NCI-H146 (cell line): ENCODE measurements around the gene CYB5R3.
"Not testable (repeated sequence)": the region's sequence is repeated elsewhere in the genome, so short reads cannot be mapped to it uniquely, and the experiment has no call there.

Experiments used
- DNase-seq: peaks from one replicate; lab custom pipeline; 2025; lab: John Stamatoyannopoulos, UW

Gene CYB5R3

GRCh38 chr22:42678894-42679293 is 29.7 kb upstream of the CYB5R3 start:
- DNase-seq = no peak

DNA sequence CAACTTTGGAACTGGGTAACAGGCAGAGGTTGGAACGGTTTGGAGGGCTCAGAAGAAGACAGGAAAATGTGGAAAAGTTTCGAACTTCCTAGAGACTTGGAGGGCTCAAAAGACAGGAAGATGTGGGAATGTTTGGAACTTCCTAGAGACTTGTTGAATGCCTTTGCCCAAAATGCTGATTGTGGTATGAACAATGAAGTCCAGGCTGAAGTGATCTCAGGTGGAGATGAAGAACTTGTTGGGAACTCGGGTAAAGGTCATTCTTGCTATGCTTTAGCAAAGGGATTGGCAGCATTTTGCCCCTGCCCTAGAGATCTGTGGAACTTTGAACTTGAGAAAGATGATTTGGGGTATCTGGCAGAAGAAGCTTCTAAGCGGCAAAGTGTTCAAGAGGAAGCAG is 28.7 kb upstream of the CYB5R3 start:
- DNase-seq = not testable (repeated sequence)

DNA sequence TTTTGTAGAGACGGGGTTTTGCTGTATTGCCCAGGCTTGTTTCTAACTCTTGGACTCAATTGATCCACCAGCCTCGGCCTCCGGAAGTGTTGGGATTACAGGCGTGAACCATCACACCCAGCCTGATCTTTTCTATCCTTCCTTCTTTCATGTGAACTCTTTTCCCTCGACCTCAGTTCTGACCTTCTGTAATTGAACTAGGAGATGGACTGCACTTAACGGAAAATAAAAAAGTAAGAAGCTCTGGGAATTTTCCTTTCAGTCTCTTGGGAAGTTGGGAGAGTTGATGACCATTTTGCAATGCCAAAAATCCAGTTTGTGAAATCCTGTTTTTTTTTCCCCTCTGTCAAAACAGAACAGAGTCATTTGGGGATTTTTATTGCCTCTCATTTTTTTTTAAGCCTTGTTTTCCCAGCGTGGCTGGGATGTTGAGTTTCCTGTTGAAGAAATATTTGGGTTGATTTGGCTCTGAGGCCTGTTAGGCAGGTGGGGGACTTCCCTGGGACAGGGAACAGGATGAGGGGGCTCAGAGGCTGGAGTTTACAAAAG is 26.9 kb upstream of the CYB5R3 start:
- no peak for DNase-seq

GRCh38 chr22:42673898-42674401 is 24.8 kb upstream of the CYB5R3 start:
- DNase-seq = peak; percentile 14

DNA sequence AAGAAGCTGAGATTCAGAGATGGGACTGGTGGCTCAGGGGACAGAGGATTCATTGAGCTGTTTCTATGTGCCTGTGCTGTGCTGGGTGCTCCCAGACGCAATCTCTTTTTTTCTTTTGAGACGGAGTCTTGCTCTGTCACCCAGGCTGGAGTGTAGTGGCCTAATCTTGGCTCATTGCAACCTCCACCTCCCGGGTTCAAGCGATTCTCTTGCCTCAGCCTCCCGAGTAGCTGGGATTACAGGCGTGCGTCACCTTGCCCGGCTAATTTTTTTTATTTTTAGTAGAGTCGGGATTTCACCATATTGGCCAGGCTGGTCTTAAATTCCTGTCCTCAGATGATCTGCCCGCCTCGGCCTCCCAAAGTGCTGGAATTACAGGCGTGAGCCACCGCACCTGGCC is 23.9 kb upstream of the CYB5R3 start:
- not testable (repeated sequence) for DNase-seq

DNA sequence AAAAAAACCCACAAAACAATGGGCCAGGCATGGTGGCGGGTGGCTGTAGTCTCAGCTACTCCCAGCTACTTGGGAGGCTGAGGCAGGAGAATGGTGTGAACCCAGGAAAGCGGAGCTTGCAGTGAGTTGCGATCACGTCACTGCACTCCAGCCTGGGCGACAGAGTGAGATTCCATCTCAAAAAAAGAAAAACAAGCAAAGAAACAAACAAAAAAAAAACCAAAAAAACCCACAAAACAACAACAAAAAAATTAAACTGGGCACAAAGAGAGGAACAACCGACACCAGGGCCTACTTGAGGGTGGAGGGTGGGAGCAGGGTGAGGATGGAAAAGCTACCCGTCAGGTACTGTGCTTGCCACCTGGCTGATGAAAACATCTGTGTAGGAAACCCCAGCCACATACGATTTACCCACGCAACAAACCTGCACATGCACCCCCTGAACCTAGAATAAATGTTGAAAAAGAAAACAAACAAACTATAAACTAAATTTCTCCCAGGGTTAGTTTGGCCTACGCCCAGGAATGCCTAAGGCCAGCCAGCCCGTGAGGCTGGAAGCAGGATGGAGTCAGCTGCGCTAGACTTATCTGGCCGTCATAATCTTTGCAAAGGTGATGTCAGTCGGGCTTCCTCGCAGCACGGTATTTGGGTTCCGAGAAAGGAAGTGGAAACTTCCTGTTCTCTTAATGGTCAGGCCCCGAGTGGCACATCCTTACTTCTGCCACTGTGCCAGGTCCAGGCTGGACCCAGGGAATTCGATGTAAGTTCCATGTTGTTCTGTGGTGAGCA is 21.9 kb upstream of the CYB5R3 start:
- no peak for DNase-seq

DNA sequence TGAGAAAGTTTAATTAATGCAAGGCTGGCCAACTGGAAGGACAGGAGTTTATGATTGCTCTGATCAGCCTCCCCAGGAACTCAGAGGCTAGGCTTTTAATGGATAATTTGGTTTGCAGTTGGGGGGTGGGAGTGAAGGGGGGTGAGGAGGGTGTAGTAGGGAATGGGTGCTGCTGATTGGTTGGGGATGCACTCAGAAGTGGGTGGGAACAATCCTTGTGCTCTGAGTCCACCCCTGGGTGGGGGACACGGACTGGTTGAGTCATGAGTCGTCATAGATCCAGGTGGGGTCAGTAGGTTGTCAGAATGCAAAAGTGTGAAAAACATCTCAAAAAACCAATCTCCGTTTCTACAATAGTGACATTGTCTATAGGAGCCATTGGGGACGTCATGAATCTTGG is 20.9 kb upstream of the CYB5R3 start:
- no peak for DNase-seq

- DNase-seq = not testable (repeated sequence)
Measured at GRCh38 chr22:42666393-42666792, 17.2 kb upstream of the CYB5R3 start.

DNA sequence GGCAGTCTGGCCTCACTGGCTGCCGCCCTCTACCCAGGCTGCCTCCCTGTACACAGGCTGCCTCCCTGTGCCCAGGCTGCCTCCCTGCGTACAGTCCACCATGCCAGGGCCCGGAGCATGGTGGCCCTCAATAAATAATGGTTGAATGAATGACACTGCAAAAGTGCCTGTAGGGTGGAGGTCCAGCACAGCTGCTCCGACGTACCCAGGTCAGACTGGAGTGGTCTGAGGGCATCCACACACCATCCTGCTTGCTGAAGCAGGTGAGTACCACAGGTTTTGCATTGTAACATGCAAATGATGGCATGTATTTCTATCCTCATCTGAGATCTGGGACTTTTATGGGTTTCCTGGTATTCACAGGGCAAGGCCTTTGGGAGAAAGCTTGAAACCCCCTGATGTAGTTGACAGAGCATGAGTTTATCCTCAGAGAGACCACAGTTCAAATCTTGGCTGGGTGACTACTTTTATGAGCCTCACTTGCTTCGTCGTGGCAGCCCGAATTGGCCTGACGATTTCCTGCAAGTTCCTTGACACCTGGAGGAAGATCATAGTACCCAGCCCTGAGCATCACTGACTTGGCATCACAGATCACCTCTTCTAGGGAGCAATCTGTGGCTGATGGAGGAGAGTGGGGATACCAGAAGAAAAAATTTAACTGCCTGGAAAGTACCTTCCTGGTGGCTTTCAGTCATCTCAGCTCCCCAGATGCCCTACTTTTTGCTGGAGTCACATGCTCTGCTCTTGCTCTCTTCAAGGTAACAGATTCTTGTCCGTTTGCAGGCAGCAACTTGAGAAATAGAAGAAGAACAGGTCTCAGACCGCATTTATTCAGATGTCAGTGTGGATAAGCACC is 16.0 kb upstream of the CYB5R3 start:
- DNase-seq = no peak

- DNase-seq = peak; percentile 57
Measured at GRCh38 chr22:42661985-42662831, 13.0 kb upstream of the CYB5R3 start.

DNA sequence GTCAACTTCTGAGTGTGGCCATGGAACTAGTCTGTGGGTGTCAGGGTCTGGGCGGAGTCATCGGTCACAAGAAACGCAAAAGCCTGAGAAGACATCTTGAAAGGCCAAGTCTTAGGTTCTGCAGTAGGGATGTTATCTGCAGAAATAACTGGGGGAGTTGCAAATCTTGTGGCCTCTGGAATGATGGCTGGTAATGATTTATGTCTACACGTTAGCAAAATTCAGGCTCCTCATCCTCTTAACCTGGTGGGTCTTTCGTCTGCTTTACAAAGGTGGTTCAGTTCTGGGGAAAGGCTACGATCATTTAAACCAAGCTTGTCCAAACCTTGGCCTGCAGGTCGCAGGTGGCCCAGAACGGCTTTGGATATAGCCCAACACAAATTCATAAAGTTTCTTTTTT is 7.4 kb upstream of the CYB5R3 start:
- no peak for DNase-seq

DNA sequence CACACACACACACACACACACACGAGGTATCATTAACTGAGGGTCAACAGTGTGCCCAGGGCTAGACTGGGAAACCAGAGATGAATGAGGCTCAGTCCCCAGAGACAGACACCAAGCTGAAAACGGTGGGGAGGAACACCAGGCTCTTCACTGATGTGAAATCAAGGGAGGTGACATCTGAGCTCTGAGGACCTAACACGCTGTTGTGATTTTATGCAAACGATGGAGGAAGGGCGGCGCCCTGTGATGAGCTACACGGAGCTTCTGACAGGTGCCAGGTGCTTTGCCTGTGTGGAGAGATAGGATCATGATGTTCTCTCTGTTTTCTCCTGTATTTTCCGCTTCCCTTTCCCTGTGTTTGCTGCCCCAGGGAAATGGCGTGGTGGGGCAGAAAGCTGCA is 6.5 kb upstream of the CYB5R3 start:
- DNase-seq = peak; percentile 69

DNA sequence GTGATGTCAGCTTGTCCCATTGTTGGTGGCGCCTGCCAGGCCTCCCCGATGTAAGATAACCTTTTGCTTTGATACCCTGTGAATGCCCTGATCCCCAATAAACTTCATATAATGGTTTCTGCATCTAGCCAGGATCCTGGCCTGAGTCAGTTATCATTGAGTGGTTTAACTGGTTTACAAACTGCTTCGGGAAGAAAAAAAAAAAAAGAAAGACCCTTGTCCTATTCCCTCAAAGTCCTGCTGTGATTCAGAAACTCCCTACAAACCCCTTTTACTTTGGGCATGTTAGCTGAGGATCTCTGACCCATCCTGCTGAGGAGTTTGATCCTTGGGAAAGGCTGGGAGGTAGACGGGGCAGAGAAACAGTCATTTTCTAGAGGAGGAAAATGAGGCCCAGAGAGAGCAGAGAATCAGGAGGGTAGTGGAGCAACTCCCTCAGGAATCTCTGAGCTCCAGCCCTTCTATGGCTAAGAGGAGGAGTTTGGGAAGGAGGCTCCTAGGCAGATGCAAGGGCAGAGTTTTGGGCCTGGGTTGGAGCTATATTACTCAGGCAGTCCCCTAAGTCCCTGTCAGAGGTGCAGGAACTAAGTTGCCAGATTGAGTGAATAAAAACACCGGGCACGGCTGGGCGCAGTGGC is 5.4 kb upstream of the CYB5R3 start:
- no peak for DNase-seq

GRCh38 chr22:42653999-42654398 is 4.8 kb upstream of the CYB5R3 start:
- no peak for DNase-seq

GRCh38 chr22:42651134-42651533 is 1.9 kb upstream of the CYB5R3 start:
- no peak for DNase-seq

DNA sequence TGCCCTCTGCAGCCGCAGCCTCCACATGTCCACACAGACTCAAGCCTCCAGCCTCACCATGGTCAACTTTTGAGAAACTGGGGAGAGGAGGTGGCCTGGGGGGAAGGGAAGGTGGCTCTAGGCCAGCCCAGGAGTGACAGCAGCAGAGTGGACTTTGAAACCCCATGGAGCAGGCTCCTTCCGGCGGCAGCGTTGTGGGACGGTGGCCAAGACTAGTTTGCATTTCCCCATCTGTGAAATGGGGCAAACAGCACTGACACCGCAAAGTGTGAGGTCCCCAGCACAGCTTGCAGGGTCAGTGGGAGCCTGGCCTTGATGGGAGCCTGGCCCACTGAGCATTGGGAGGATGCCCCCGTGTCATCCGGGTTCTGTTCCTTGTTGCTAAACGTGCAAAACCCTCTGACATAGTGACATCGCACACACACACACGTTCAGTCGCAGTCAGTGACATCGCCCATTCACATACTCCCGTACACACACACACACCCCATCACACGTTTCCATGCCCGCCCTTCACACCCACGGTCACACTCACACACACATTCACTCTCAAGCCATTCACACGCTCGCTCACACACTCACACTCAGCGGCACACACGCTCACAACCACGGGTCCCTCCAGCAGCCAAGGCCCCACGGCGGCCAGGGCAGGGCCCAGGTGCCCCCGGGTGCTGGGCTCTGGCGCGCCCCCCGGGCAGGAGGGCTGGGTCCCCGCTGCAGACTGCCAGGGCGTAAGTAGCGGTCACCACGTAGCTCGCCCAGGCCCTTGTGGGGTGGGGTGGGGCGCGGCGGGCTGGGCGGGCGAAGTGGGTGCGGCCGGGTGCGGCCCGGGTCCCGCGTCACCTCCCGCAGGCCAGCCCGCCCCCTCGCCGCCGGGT is 585 bp downstream of the CYB5R3 start:
- peak; percentile 49 for DNase-seq

DNA sequence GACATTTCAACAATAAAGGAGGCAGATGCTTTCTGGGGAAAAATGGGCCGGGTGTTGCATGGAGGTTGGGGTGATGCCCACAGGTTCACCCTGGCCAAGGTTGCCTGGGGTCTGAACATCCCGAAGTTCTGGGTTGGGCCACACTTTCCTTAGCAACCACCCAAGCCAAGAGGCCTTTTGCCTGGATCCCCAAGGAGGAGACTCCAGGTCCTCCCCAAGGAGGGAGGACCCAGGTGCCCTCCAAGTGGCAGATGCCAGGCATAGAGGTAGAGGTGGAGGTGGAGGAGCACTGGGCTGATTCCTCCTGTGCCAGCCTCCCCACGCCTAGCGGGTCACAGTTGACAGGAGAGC is 1.2 kb downstream of the CYB5R3 start:
- DNase-seq = no peak

- DNase-seq = no peak
Measured at GRCh38 chr22:42646569-42647525, 2.3 kb downstream of the CYB5R3 start.

DNA sequence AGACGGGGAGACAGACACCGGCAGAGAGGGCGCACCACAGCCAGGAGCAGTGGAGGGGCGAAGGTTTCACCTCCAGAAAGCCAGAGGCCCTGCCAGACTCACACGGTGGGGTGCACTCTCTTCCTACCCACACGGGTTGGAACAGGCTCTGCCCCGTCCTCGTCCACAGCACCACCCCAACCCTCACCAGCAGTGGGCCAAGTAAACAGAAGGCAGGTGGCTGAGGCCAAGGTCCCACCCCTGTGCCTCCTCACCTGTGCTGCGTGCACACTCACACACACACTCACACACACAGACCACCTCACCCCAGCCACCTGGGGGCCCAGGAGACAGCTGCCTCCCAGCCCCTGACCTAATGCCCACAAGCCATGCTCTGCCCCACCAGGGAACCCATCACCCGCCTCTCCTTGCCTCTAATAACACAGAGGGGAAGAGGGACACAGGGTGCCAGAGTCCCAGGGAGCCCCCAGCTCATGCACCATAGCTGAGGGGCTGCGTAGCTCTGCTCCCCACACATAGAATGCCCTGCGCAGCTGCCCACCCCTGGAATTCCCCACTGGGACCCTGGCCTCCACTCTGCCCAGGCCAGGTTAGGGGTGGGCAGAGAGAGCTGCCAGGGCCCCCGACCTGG is 3.1 kb downstream of the CYB5R3 start:
- DNase-seq = no peak
